Keratinocyte (primary cell): ENCODE measurements around the gene C16orf90. TPM values are rescaled to one million over a fixed set of nuclear protein-coding genes. Genes with fewer than 3 reads are reported as not detected.

Experiments used
- DNase-seq: peaks from one replicate; pipeline ENCODE4 v3.0.0-alpha.2; 2011; ENCODE audit warnings: low read depth, missing footprints, low spot score
- FAIRE-seq: peaks from 2 replicates; lab custom pipeline; 2011; peaks lifted over from hg19 to GRCh38; lab: Jason Lieb, UNC
- H2AFZ ChIP-seq: 2 replicates; pipeline ENCODE4 v1.6.0; 2012; ENCODE audit warnings: low read length, control low read depth, inconsistent platforms; ENCODE audit not compliant: control insufficient read depth
- H3K27ac ChIP-seq: 2 replicates; pipeline ENCODE4 v1.5.1; 2011; ENCODE audit warnings: low read length; ENCODE audit not compliant: control insufficient read depth, insufficient read depth
- H3K27me3 ChIP-seq: 3 replicates; pipeline ENCODE4 v1.6.0; 2011; ENCODE audit warnings: low read length; ENCODE audit not compliant: control insufficient read depth, insufficient read depth; ENCODE audit errors: extremely low read depth
- H3K36me3 ChIP-seq, 2 experiments: 2 replicates in 1 of 2; 3 replicates in 1 of 2; pipeline ENCODE4 v1.5.1; 2011; ENCODE audit warnings: low read length in 2 of 2, mild to moderate bottlenecking in 1 of 2; ENCODE audit not compliant: control insufficient read depth in 2 of 2, insufficient read depth in 2 of 2; ENCODE audit errors: extremely low read depth in 1 of 2
- H3K4me1 ChIP-seq: 3 replicates; pipeline ENCODE4 v1.5.1; 2011; ENCODE audit warnings: low read length; ENCODE audit not compliant: control insufficient read depth, insufficient read depth; ENCODE audit errors: extremely low read depth
- H3K4me2 ChIP-seq: 3 replicates; pipeline ENCODE4 v1.6.0; 2011; ENCODE audit warnings: low read depth, low read length; ENCODE audit not compliant: control insufficient read depth, insufficient read depth; ENCODE audit errors: extremely low read depth
- H3K4me3 ChIP-seq, 3 experiments: fragments of 200-600 bp in 1 of 3; sonication (generic) in 1 of 3; 2 replicates in 2 of 3; 3 replicates in 1 of 3; pipeline ENCODE4 v1.5.1; 2011 to 2016; ENCODE audit warnings: low read length in 3 of 3, mild to moderate bottlenecking in 3 of 3, control low read depth in 2 of 3, inconsistent platforms in 1 of 3, low read depth in 1 of 3, mixed read lengths in 1 of 3, mixed run types in 1 of 3, moderate library complexity in 1 of 3; ENCODE audit not compliant: control insufficient read depth in 2 of 3, insufficient read depth in 2 of 3; ENCODE audit errors: extremely low read depth in 1 of 3
- H3K79me2 ChIP-seq: 2 replicates; pipeline ENCODE4 v1.6.0; 2012; ENCODE audit warnings: low read length; ENCODE audit not compliant: control insufficient read depth, insufficient read depth
- H3K9ac ChIP-seq: 3 replicates; pipeline ENCODE4 v1.6.0; 2011; ENCODE audit warnings: low read length; ENCODE audit not compliant: control insufficient read depth, insufficient read depth; ENCODE audit errors: extremely low read depth
- H3K9me1 ChIP-seq: 3 replicates; pipeline ENCODE4 v1.6.0; 2011; ENCODE audit warnings: low read length; ENCODE audit not compliant: control insufficient read depth, insufficient read depth; ENCODE audit errors: extremely low read depth
- H3K9me3 ChIP-seq: 2 replicates; pipeline ENCODE4 v1.5.1; 2012; ENCODE audit warnings: low read depth, low read length; ENCODE audit not compliant: control insufficient read depth
- H4K20me1 ChIP-seq: 3 replicates; pipeline ENCODE4 v1.6.0; 2011; ENCODE audit warnings: low read length; ENCODE audit not compliant: control insufficient read depth, insufficient read depth; ENCODE audit errors: extremely low read depth
- EZH2 ChIP-seq: IDR thresholded peaks from one replicate; pipeline ENCODE4 v1.6.1; 2012; ENCODE audit warnings: inconsistent platforms, mild to moderate bottlenecking, low read length, moderate library complexity
- dilution Hi-C: fragments of 300-500 bp; cut with MboI; formaldehyde crosslinking; loops from one replicate; pipeline ENCODE4 v1.7.0; 2020; ENCODE audit warnings: low sequenced_read_pairs; ENCODE audit not compliant: extremely low pct_ligation_motif_present
- polyA plus RNA-seq, 5 experiments: library from polyadenylated mRNA; depleted of rRNA in 3 of 5; stranded (reverse) in 3 of 5; stranded (forward) in 1 of 5; unstranded in 1 of 5; fragments of >200 nt; gene quantifications; 1 replicate in 1 of 5; 2 replicates in 3 of 5; 3 replicates in 1 of 5; pipeline versions ENCODE4 v1.2.1 to v1.2.3, GENCODE V29; 2011 to 2012; ENCODE audit warnings: missing spikeins in 2 of 5, low read depth in 1 of 5, low replicate concordance in 1 of 5
- TF ChIP-seq, protein P1 (sequence below), 3 experiments: IDR thresholded peaks in 1 of 3; conservative IDR thresholded peaks in 1 of 3; optimal IDR thresholded peaks in 1 of 3; 2 replicates in 2 of 3; 3 replicates in 1 of 3; pipeline versions ENCODE3 to v1.5.1; 2011; ENCODE audit warnings: low read length in 3 of 3, mild to moderate bottlenecking in 3 of 3, moderate library complexity in 2 of 3, control low read depth in 1 of 3, inconsistent platforms in 1 of 3; ENCODE audit not compliant: insufficient read depth in 2 of 3; ENCODE audit errors: extremely low read depth in 1 of 3

Gene C16orf90
- polyA plus RNA-seq, 1 donor (not counting 4 experiments of a cell fraction or from before 2014, with no cell fraction given) = not detected

DNA sequence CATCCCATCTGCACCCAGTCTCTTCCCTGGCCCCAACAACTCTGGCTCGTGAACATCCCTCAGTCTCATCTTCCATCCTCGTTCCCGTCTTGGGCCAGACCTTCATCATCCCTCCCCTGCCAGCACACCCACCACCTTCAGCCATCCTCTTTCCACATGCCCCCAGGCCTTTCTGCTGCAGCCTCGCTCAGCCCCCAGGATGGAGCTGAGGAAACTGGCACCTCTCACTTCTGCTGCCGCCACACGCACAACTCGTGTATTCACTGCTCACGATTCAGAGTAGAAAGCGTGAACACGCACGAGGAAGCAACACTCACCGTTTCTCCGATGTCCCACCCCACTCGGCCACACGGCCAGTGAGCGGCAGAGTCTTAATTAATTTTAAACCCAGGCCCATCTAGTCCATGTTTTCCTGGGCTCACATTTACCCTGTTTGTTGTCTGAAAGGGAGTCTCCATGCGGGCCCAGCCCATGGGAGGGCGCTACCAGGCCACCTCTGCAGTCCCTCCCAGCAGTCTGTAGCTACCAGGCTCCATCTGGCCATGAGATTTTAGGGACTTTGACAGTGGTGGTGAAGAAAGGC lies 12.5 kb downstream of the C16orf90 start:
- no peaks in the 10 kb centered on the region for H3K9me3 ChIP-seq
- H3K4me1 ChIP-seq = no peaks in the 10 kb centered on the region
- no peaks in the 10 kb centered on the region for H3K9me1 ChIP-seq
- H3K79me2 ChIP-seq = peaks cover 13% of the 10 kb centered on the region
- TF ChIP-seq EZH2 = no peak
- TF ChIP-seq, protein P1, sequence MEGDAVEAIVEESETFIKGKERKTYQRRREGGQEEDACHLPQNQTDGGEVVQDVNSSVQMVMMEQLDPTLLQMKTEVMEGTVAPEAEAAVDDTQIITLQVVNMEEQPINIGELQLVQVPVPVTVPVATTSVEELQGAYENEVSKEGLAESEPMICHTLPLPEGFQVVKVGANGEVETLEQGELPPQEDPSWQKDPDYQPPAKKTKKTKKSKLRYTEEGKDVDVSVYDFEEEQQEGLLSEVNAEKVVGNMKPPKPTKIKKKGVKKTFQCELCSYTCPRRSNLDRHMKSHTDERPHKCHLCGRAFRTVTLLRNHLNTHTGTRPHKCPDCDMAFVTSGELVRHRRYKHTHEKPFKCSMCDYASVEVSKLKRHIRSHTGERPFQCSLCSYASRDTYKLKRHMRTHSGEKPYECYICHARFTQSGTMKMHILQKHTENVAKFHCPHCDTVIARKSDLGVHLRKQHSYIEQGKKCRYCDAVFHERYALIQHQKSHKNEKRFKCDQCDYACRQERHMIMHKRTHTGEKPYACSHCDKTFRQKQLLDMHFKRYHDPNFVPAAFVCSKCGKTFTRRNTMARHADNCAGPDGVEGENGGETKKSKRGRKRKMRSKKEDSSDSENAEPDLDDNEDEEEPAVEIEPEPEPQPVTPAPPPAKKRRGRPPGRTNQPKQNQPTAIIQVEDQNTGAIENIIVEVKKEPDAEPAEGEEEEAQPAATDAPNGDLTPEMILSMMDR (optimal IDR thresholded peaks at IDR 0.05 in 1 of 3, IDR thresholded peaks at IDR 0.05 in 1 of 3, conservative IDR thresholded peaks at IDR 0.05 in 1 of 3; ENCODE audit: extremely low read depth in 1 of 3, insufficient read depth in 2 of 3, low read length in 3 of 3) = no peak
- H4K20me1 ChIP-seq = no peaks in the 10 kb centered on the region
- no peak overlapping the region for H3K27ac ChIP-seq
- dilution Hi-C loops = no loop called here
- H3K4me3 ChIP-seq = no peak overlapping the region
- FAIRE-seq = no peak
- DNase-seq = no peak
- H3K4me2 ChIP-seq = no peak overlapping the region
- H3K27me3 ChIP-seq = no peaks in the 10 kb centered on the region
- H2AFZ ChIP-seq = no peak overlapping the region
- peaks cover 32 to 42% of the 10 kb centered on the region in 2 experiments for H3K36me3 ChIP-seq
- no peak overlapping the region for H3K9ac ChIP-seq

DNA sequence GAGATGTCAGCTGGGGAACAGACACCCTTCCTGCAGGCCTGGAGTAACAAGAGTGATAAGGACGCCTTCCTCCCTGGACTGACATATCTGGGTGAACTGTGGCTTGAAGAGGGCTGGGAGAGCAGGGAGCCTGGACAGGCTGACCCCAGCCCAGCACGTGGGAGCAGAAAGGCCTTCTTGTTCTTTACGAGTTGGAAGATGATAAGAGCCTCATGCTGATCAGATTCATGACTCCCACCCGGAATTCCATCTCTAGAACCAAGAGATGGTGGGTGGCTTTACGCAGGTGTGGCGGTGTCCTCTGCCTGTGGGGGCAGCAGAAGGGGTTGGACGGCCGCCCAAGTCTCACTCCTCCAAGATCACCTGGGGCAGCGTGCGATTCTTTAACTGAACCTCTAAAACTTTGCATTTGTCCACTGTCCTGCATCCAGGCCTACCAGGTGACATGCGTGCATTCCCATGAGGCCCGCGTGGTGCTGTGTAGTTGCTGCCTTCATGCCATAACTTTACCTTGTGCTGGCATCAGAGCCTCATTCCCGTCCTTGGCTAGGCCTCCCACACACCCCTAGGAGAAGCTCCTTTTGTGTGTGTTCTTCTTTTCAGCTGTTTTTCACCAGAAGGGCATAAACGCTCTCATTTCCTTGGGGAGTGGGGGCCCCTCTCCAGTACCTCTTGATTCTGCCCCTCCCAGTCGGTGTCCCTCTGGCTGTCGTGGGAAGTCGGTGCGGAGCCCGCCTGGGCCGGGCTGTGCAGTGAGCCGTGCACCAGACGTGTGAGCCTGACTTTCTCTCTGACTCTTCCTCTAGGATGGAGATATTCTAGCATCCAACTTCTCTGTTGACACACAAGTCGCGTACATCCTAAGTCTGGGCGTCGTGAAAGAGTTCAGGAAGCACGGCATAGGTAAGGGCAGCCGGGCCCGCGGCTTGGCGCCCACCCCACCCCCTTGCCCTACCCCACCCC lies 13.3 kb downstream of the C16orf90 start:
- TF ChIP-seq EZH2 = no peak
- TF ChIP-seq, protein P1 (optimal IDR thresholded peaks at IDR 0.05 in 1 of 3, IDR thresholded peaks at IDR 0.05 in 1 of 3, conservative IDR thresholded peaks at IDR 0.05 in 1 of 3; ENCODE audit: extremely low read depth in 1 of 3, insufficient read depth in 2 of 3, low read length in 3 of 3) = no peak
- Histone ChIP-seq H3K9ac (no peak overlapping the region), H3K27ac (no peak overlapping the region), H2AFZ (no peak overlapping the region), H4K20me1 (no peaks in the 10 kb centered on the region), H3K9me3 (no peaks in the 10 kb centered on the region), H3K4me2 (no peak overlapping the region), H3K4me1 (no peaks in the 10 kb centered on the region), H3K79me2 (peaks cover 16% of the 10 kb centered on the region), H3K9me1 (no peaks in the 10 kb centered on the region), H3K27me3 (no peaks in the 10 kb centered on the region), H3K4me3 (no peak overlapping the region), H3K36me3 (peaks cover 30 to 41% of the 10 kb centered on the region in 2 experiments)
- dilution Hi-C loops = no loop called here
- no peak for DNase-seq
- FAIRE-seq = no peak
